Skeletal muscle satellite cell (primary cell): Measurements from ENCODE around the gene GALC.

Experiments
- H3K27me3 ChIP-seq: 2 replicates; pipeline ENCODE4 v1.7.0; 2013; ENCODE audit warnings: low read length; ENCODE audit not compliant: control insufficient read depth, insufficient read depth
- H3K36me3 ChIP-seq: 2 replicates; pipeline ENCODE4 v1.7.0; 2013; ENCODE audit warnings: mild to moderate bottlenecking, control low read depth, low read length; ENCODE audit not compliant: insufficient read depth
- H3K4me1 ChIP-seq: 2 replicates; pipeline ENCODE4 v1.7.0; 2013; ENCODE audit warnings: low read length; ENCODE audit not compliant: control insufficient read depth, insufficient read depth
- H3K4me2 ChIP-seq: 2 replicates; pipeline ENCODE4 v1.7.0; 2013; ENCODE audit warnings: mild to moderate bottlenecking, low read length
- H3K4me3 ChIP-seq: 2 replicates; pipeline ENCODE4 v1.7.0; 2013; ENCODE audit warnings: low read length
- H3K9ac ChIP-seq: 2 replicates; pipeline ENCODE4 v1.7.0; 2013; ENCODE audit warnings: mild to moderate bottlenecking, low read depth, low read length, moderate library complexity
- H3K9me3 ChIP-seq: replicated peaks from 2 replicates; pipeline ENCODE4 v1.7.0; 2013; ENCODE audit warnings: mild to moderate bottlenecking, control low read depth, low read length

GALC gene

GRCh38 chr14:88005050-88005481 lies 12.1 kb upstream of the GALC start, which contains the start of gene GPR65:
Gene GPR65 (plus strand): TSS chr14:88005135. CDS start chr14:88010848, 5,713 bp downstream.
- H3K27me3 ChIP-seq: no peaks in the 10 kb centered on the region
- no peaks in the 10 kb centered on the region for H3K4me1 ChIP-seq
- no peak within 1 kb of the TSS for H3K4me3 ChIP-seq
- no peaks in the 10 kb centered on the region for H3K9me3 ChIP-seq
- no peak within 1 kb of the TSS for H3K9ac ChIP-seq
- no peaks in the 10 kb centered on the region for H3K36me3 ChIP-seq
- H3K4me2 ChIP-seq: no peak within 1 kb of the TSS

DNA sequence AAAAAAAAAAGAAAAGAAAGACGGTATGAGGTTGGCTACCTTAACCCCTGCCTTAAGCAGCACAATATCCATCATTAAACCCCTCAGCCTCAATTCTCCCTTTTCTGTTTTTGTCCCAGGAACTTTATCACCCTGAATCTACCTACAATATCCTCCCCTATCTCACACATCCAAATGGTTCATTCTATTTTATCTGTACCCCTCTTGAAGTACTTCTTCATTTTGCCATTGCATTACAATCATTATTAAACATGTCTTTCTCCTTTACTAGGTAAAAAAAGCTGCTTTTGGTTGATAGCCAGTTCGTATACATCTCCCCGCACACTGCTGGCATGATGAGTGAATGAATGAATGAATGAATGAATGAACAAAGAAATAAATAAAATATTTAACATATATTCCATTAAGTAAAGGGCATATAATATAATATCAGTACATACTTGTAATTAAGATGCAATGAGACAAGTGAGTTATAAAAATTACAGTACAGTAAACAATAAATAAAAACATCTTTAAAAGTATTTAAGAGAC lies 11.6 kb upstream of the GALC start:
- no peak overlapping the region for H3K9ac ChIP-seq
- no peak overlapping the region for H3K4me2 ChIP-seq
- H3K4me3 ChIP-seq: no peak overlapping the region
- no peaks in the 10 kb centered on the region for H3K27me3 ChIP-seq
- no peaks in the 10 kb centered on the region for H3K4me1 ChIP-seq
- H3K9me3 ChIP-seq: no peaks in the 10 kb centered on the region
- no peaks in the 10 kb centered on the region for H3K36me3 ChIP-seq

- Histone ChIP-seq H3K9ac (no peak overlapping the region), H3K4me1 (no peaks in the 10 kb centered on the region), H3K4me2 (no peak overlapping the region), H3K4me3 (no peak overlapping the region), H3K27me3 (peaks cover 5% of the 10 kb centered on the region), H3K9me3 (no peaks in the 10 kb centered on the region), H3K36me3 (no peaks in the 10 kb centered on the region)
These were observed 10.4 kb upstream of the GALC start for GRCh38 chr14:88003425-88003824.

- H3K4me1 ChIP-seq: no peaks in the 10 kb centered on the region
- no peak overlapping the region for H3K4me3 ChIP-seq
- H3K36me3 ChIP-seq: no peaks in the 10 kb centered on the region
These were observed 9.6 kb upstream of the GALC start for GRCh38 chr14:88002421-88003075.

DNA sequence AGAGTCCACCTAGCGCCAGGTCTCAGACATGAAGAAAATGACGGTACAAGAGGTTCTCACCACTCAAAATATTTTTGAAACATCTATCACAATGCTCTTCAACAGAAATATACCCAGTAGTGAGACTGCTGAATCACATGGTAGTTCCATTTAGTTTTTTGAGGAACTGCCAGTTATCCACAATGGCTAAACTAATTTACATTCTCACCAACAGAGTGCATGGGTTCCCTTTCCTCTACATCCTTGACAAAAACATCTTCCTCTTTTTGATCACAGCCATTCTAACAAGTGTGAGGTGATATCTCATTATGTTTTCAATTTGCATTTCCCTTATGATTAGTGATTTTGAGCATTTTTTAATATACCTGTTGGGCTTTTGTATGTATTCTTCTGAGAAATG lies 6.3 kb upstream of the GALC start:
- peaks cover 5% of the 10 kb centered on the region for H3K27me3 ChIP-seq
- no peak overlapping the region for H3K4me3 ChIP-seq
- H3K9me3 ChIP-seq: no peaks in the 10 kb centered on the region
- no peak overlapping the region for H3K9ac ChIP-seq
- H3K4me2 ChIP-seq: no peak overlapping the region
- H3K36me3 ChIP-seq: no peaks in the 10 kb centered on the region
- peaks cover 2% of the 10 kb centered on the region for H3K4me1 ChIP-seq

More at GRCh38 chr14:88002421-88003075, 9.6 kb upstream of the GALC start:
- no peaks in the 10 kb centered on the region for H3K9me3 ChIP-seq
- no peak overlapping the region for H3K9ac ChIP-seq
- peaks cover 5% of the 10 kb centered on the region for H3K27me3 ChIP-seq
- no peak overlapping the region for H3K4me2 ChIP-seq

GRCh38 chr14:87998482-87998881 lies 5.5 kb upstream of the GALC start:
- Histone ChIP-seq H3K27me3 (peaks cover 5% of the 10 kb centered on the region), H3K36me3 (no peaks in the 10 kb centered on the region), H3K9ac (no peak overlapping the region), H3K4me1 (peaks cover 6% of the 10 kb centered on the region), H3K4me2 (no peak overlapping the region), H3K9me3 (no peaks in the 10 kb centered on the region), H3K4me3 (no peak overlapping the region)

DNA sequence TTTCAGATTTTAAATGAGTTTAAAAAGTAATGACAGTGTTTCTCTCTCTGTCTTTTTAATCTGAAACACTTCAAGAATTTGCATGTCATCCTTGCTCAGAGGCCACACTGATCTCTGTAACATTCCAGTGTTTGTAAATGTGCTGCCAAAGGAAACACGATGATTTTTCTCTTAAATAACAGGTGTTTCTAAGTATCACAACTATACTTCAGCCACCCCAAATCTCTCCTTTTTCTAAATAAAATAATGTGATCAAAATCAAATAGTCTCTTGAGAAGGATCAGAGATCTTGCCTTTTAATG lies 3.3 kb upstream of the GALC start:
- H3K27me3 ChIP-seq: peaks cover 5% of the 10 kb centered on the region
- H3K36me3 ChIP-seq: no peaks in the 10 kb centered on the region
- H3K9me3 ChIP-seq: no peaks in the 10 kb centered on the region
- H3K9ac ChIP-seq: no peak overlapping the region
- H3K4me2 ChIP-seq: no peak overlapping the region
- H3K4me3 ChIP-seq: no peak overlapping the region
- peaks cover 10% of the 10 kb centered on the region for H3K4me1 ChIP-seq

DNA sequence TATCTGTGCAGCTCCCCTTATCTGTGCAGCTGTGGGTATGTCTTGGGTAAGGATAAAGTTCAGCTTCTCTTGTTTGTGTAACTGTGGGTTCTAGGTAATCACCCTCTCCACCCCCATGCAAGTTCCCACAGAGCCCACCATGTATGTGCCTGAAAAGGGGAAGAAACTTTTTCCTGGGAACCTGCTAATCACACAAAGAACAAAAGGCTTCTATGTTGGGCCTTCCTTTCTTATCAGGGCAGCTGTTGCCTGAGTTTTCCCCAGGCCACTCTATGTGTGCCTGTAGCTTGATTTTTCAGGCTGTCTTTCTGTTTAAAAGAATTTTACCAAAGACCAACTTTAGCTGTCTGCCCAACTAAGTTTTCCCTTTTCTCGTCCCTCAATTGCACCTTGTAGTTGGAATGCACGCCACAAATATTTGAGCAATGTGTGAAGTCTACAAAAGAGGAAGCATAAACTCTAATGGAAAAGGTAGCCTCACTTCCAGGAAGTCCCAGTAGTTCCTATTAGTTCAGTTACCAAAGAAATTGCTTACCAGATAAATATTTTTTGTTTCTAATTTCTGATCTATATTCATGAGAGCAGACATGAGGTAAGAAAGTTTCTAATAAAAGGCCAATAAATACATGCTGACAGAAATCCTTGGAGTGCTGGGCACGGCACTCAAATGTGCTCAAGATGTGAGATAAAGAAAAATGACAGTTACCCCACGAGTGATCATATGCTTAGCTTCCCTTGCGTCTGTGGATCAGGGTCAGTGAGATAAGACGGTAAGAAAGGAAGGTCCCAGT lies 2.7 kb upstream of the GALC start:
- Histone ChIP-seq H3K9me3 (no peaks in the 10 kb centered on the region), H3K4me1 (peaks cover 10% of the 10 kb centered on the region), H3K9ac (no peak overlapping the region), H3K4me3 (no peak overlapping the region), H3K4me2 (no peak overlapping the region), H3K36me3 (no peaks in the 10 kb centered on the region), H3K27me3 (peaks cover 5% of the 10 kb centered on the region)

GRCh38 chr14:87994974-87995373 lies 2.0 kb upstream of the GALC start:
- Histone ChIP-seq H3K9ac (no peak overlapping the region), H3K9me3 (no peaks in the 10 kb centered on the region), H3K4me1 (peaks cover 10% of the 10 kb centered on the region), H3K36me3 (no peaks in the 10 kb centered on the region), H3K4me3 (no peak overlapping the region), H3K4me2 (no peak overlapping the region), H3K27me3 (peaks cover 5% of the 10 kb centered on the region)

DNA sequence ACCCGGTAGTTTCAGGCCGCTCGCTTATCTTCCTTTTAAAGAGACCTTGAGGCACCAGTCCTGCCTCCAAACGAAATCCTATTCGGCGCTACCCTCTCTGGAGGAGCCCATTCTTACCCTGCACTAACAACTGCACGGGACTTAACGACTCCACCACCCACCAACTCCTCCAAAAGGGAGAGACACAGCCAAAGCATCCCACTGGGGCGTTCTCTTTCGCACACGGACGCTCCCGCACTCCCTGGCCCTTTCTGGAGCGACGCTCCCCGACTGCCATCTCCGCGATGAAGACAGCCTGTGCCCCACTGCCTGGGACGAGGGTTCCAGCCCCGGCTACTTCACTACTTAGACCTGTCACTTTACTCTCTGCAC lies 650 bp downstream of the GALC start:
- H3K27me3 ChIP-seq: no peaks in the 10 kb centered on the region
- no peaks in the 10 kb centered on the region for H3K9me3 ChIP-seq
- peaks cover 10% of the 10 kb centered on the region for H3K4me1 ChIP-seq
- H3K4me2 ChIP-seq: peak overlapping the region; percentile 86
- H3K4me3 ChIP-seq: peak overlapping the region; percentile 81
- H3K9ac ChIP-seq: peak overlapping the region; percentile 78
- H3K36me3 ChIP-seq: no peaks in the 10 kb centered on the region

DNA sequence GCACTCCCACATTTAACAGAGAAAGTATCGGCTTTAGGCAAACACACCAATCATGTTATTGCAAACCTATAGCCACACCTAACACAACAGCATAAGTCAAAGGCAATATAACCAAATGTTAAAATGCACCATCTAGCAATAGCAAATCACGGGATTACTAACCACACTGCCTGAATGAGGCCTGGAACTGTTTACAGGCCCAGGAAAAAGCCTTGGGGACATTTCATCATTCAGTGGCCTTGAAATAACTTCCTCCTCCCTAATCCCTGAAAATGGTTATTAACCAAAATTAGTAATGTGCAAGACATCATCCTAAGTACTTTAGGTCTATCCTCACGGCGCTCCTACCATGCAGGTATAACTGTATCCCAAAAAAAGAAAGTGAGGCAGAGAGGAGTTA lies 2.3 kb downstream of the GALC start:
- peaks cover 7% of the 10 kb centered on the region for H3K4me1 ChIP-seq
- H3K36me3 ChIP-seq: no peaks in the 10 kb centered on the region
- no peak overlapping the region for H3K4me2 ChIP-seq
- H3K27me3 ChIP-seq: no peaks in the 10 kb centered on the region
- no peak overlapping the region for H3K4me3 ChIP-seq
- no peaks in the 10 kb centered on the region for H3K9me3 ChIP-seq
- H3K9ac ChIP-seq: no peak overlapping the region

DNA sequence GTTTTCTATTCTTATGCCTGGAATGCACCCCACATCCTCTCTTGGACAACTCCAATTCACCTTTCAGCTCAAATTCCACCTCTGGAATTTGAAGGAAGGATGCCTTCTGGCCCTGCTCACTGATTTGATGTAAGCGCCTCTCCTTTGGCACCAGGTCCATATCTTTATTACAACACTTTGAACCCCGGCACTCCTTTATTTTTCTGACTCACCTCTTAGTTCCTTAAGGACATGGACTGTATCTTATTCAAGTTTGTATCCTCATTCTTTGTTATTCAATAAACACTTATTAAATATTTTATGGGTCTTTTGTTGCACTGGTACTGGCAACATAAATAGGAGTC lies 3.1 kb downstream of the GALC start:
- no peak overlapping the region for H3K4me2 ChIP-seq
- H3K9ac ChIP-seq: no peak overlapping the region
- no peaks in the 10 kb centered on the region for H3K36me3 ChIP-seq
- H3K4me3 ChIP-seq: no peak overlapping the region
- peaks cover 7% of the 10 kb centered on the region for H3K4me1 ChIP-seq
- no peaks in the 10 kb centered on the region for H3K27me3 ChIP-seq
- no peaks in the 10 kb centered on the region for H3K9me3 ChIP-seq
